NCI-H146 treated with DMSO at 0.1 percent for 48 hours (cell line): ENCODE data around the gene PPEF2.
"Not testable (repeated sequence)": the region's sequence is repeated elsewhere in the genome, so short reads cannot be mapped to it uniquely, and the experiment has no call there.

Experiments used
- DNase-seq: peaks from one replicate; lab custom pipeline; 2025; ENCODE audit not compliant: unreplicated experiment; lab: John Stamatoyannopoulos, UW

Gene PPEF2

GRCh38 chr4:75902352-75902751 is at the start of gene PPEF2:
PPEF2 (minus strand) TSS chr4:75902452; CDS start chr4:75896325, 6,127 bp downstream.
- no peak for DNase-seq

- DNase-seq: no peak
Observed at GRCh38 chr4:75950213-75950815, 48.1 kb upstream of the PPEF2 start.

- no peak for DNase-seq
Observed at GRCh38 chr4:75948822-75949444, 46.7 kb upstream of the PPEF2 start.

- DNase-seq: peak; percentile 63
Observed at GRCh38 chr4:75940692-75941253, 38.5 kb upstream of the PPEF2 start, which contains the start of gene NAAA. NAAA (minus strand) TSS chr4:75941013; CDS start chr4:75940949, 64 bp downstream.

GRCh38 chr4:75939890-75940691 is 37.8 kb upstream of the PPEF2 start:
- DNase-seq: peak; percentile 24

GRCh38 chr4:75935628-75936027 is 33.4 kb upstream of the PPEF2 start:
- no peak for DNase-seq

GRCh38 chr4:75930152-75930551 is 27.9 kb upstream of the PPEF2 start:
- DNase-seq: no peak

GRCh38 chr4:75924916-75925315 is 22.7 kb upstream of the PPEF2 start:
- peak; percentile 85 for DNase-seq

- DNase-seq: peak; percentile 96
Observed at GRCh38 chr4:75924309-75924827, 22.1 kb upstream of the PPEF2 start.

GRCh38 chr4:75922588-75922987 is 20.3 kb upstream of the PPEF2 start:
- DNase-seq: no peak

- no peak for DNase-seq
Observed at GRCh38 chr4:75921910-75922309, 19.7 kb upstream of the PPEF2 start.

- no peak for DNase-seq
Observed at GRCh38 chr4:75920327-75920726, 18.1 kb upstream of the PPEF2 start.

- DNase-seq: no peak
Observed at GRCh38 chr4:75919920-75920319, 17.7 kb upstream of the PPEF2 start.

- peak; percentile 37 for DNase-seq
Observed at GRCh38 chr4:75916091-75916661, 13.9 kb upstream of the PPEF2 start.

- no peak for DNase-seq
Observed at GRCh38 chr4:75912968-75913367, 10.7 kb upstream of the PPEF2 start.

GRCh38 chr4:75910831-75911230 is 8.6 kb upstream of the PPEF2 start:
- not testable (repeated sequence) for DNase-seq

- no peak for DNase-seq
Observed at GRCh38 chr4:75909405-75909804, 7.2 kb upstream of the PPEF2 start.

- no peak for DNase-seq
Observed at GRCh38 chr4:75908555-75908954, 6.3 kb upstream of the PPEF2 start.

GRCh38 chr4:75907966-75908365 is 5.7 kb upstream of the PPEF2 start:
- no peak for DNase-seq

GRCh38 chr4:75904076-75904475 is 1.8 kb upstream of the PPEF2 start:
- no peak for DNase-seq

- no peak for DNase-seq
Observed at GRCh38 chr4:75898536-75898935, 3.7 kb downstream of the PPEF2 start.
